ENCODE results near the gene SLCO4A1.

Gene SLCO4A1

GRCh38 chr20:62606551-62607201 lies 35.6 kb upstream of the SLCO4A1 start:
- TF ChIP-seq CTCF (IDR thresholded peaks at IDR 0.05; ENCODE audit: borderline replicate concordance, insufficient read depth, low read depth, low read length): no peak
- H3K4me3 ChIP-seq (ENCODE audit: low read depth, low read length): no peak overlapping the region

- H3K4me3 ChIP-seq (ENCODE audit: low read depth, low read length): no peak overlapping the region
These were observed 34.7 kb upstream of the SLCO4A1 start for GRCh38 chr20:62607366-62608217.

GRCh38 chr20:62608218-62608565 lies 34.1 kb upstream of the SLCO4A1 start:
- no peak overlapping the region for H3K4me3 ChIP-seq (ENCODE audit: low read depth, low read length)
- no peak for TF ChIP-seq CTCF (IDR thresholded peaks at IDR 0.05; ENCODE audit: borderline replicate concordance, insufficient read depth, low read depth, low read length)

More at GRCh38 chr20:62607366-62608217, 34.7 kb upstream of the SLCO4A1 start:
- no peak for TF ChIP-seq CTCF (IDR thresholded peaks at IDR 0.05; ENCODE audit: borderline replicate concordance, insufficient read depth, low read depth, low read length)

- H3K4me3 ChIP-seq (ENCODE audit: low read depth, low read length): no peak overlapping the region
- TF ChIP-seq CTCF (IDR thresholded peaks at IDR 0.05; ENCODE audit: borderline replicate concordance, insufficient read depth, low read depth, low read length): no peak
These were observed 33.0 kb upstream of the SLCO4A1 start for GRCh38 chr20:62609279-62609720.

- no peak for TF ChIP-seq CTCF (IDR thresholded peaks at IDR 0.05; ENCODE audit: borderline replicate concordance, insufficient read depth, low read depth, low read length)
- no peak overlapping the region for H3K4me3 ChIP-seq (ENCODE audit: low read depth, low read length)
These were observed 32.2 kb upstream of the SLCO4A1 start for GRCh38 chr20:62609811-62610757.

GRCh38 chr20:62611012-62611411 lies 31.3 kb upstream of the SLCO4A1 start:
- H3K4me3 ChIP-seq (ENCODE audit: low read depth, low read length): no peak overlapping the region
- no peak for TF ChIP-seq CTCF (IDR thresholded peaks at IDR 0.05; ENCODE audit: borderline replicate concordance, insufficient read depth, low read depth, low read length)

All from GM12875 (cell line).